Activated naive CD4-positive, alpha-beta T cell treated with anti-CD3 and anti-CD28 coated beads, Interleukin-2, amount 50 U/mL, for 72 hours (primary cell): ENCODE data around the gene UNC5A. TPM values are rescaled to one million over a fixed set of nuclear protein-coding genes. Genes with fewer than 3 reads are reported as not detected.

ENCODE experiments used
- ATAC-seq, 2 donors: fragments of 150-1000 bp; cut with Tn5 transposase; 2 replicates each; pipeline ENCODE4 v1.10.0; 2021; ENCODE audit warnings: mild to moderate bottlenecking in 2 of 2, moderate library complexity in 2 of 2
- DNase-seq, 2 donors: peaks; one replicate each; pipeline ENCODE4 v3.0.0; 2021 to 2022; ENCODE audit warnings: low spot score in 2 of 2
- H3K27ac Mint-ChIP-seq, 2 donors: one replicate each; pipeline ENCODE4 v1.8.0; 2022; ENCODE audit warnings: mild to moderate bottlenecking in 2 of 2, mixed read lengths in 2 of 2
- H3K36me3 Mint-ChIP-seq, 2 donors: one replicate each; pipeline ENCODE4 v1.8.0; 2022; ENCODE audit warnings: mixed read lengths in 2 of 2
- H3K9me3 Mint-ChIP-seq, 2 donors: one replicate each; pipeline ENCODE4 v1.8.0; 2022; ENCODE audit warnings: mixed read lengths in 2 of 2
- total RNA-seq, 2 donors: library from RNA; stranded (reverse); gene quantifications; one replicate each; pipeline ENCODE4 v1.2.3, GENCODE V29; 2022

UNC5A gene
- total RNA-seq, 2 donors from 2014 or later: 0.08 TPM; not detected in 1

- Mint-ChIP-seq H3K9me3 (peaks cover 0 to 5% of the 10 kb centered on the region in 2 donors), H3K27ac (no peak overlapping the region), H3K36me3 (peaks cover 0 to 12% of the 10 kb centered on the region in 2 donors)
- ATAC-seq (no peak), DNase-seq (no peak)
Measured at GRCh38 chr5:176874198-176874780, 63.9 kb downstream of the UNC5A start.

- Mint-ChIP-seq H3K36me3 (peaks cover 0 to 12% of the 10 kb centered on the region in 2 donors), H3K9me3 (peaks cover 0 to 5% of the 10 kb centered on the region in 2 donors), H3K27ac (no peak overlapping the region)
- ATAC-seq: no peak
- no peak for DNase-seq
Measured at GRCh38 chr5:176875014-176875550, 64.7 kb downstream of the UNC5A start.

DNA sequence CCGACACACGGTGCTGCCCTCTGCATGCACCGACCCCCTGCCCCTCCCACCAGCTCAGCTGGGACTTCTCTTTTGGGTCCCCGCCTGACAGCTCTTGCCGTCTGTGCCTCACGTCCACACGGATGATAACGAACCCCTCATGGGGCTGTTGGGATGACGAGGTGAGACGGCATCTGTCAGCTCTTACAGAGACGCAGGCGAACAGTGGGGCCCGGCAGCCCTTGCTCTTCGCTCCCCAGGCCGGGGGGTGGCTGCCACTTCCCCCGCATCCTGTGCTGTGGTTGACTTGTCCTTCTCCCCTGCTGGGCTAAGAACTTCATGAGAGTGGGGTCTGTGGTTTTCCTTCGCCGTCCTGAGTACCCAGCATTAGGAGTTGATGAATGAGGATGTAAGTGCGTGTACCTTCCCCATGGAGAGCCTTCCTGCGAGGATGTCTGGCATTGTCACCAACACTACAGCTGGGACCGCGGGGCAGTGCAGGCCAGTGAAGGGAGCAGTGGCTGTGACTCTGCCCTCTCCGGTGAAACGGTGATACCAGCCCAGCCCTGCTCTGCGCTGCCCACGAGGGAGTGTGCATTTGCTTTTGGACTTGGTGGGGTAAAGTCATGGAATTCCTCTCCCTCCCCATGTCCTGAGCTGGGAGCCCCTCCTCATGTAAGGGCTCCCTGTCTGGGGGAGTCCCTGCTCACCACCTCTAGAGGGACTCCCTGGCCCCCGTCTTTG is 65.6 kb downstream of the UNC5A start:
- Mint-ChIP-seq H3K36me3 (peaks cover 0 to 12% of the 10 kb centered on the region in 2 donors), H3K27ac (peak overlapping the region in 1 of 2 donors; percentile 11), H3K9me3 (peaks cover 0 to 5% of the 10 kb centered on the region in 2 donors)
- peak in 1 of 2 donors; percentile 40 for ATAC-seq
- no peak for DNase-seq

DNA sequence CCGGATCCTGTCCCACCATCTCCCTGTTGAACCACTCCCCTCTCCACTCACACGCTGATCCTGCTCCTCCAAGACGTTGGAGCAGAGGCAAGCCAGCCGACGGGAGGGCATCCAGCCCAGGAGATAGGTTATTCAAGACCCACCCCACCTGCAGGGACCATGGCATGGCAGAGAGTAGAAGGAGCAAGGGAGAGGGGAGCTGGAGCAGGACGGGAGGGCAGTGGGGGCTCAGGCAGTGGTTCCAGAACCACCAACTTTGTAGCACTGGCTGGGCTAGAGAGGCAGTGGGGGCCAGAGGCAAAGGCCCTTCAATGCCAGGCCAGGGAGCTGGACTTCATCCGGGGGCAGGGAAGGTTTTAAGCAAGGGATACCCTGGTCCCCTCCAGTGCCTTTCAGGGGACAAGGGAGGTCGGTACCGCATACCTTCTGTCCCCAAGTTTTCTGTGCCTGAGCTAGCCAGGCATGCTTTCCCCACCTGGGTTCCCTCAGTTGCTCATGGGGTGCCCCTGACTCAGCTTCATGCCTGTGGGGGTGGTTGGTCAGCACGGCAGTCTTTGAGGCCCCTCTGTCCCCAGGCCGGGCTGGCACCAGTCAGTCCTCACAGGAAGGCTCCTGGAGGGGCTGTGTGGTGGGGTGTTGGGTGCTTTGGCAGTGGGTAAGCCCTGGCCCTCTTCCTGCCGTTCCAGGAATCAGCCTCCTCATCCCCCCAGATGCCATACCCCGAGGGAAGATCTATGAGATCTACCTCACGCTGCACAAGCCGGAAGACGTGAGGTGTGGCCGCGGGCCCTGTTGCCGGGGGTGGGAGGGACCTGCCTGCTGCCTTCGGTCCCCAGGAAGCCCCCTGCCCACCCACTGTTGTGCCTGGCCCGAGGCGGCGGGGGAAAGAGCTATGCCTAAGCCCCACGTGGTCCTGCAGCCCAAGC is 66.4 kb downstream of the UNC5A start:
- peaks cover 0 to 5% of the 10 kb centered on the region in 2 donors for H3K9me3 Mint-ChIP-seq

DNA sequence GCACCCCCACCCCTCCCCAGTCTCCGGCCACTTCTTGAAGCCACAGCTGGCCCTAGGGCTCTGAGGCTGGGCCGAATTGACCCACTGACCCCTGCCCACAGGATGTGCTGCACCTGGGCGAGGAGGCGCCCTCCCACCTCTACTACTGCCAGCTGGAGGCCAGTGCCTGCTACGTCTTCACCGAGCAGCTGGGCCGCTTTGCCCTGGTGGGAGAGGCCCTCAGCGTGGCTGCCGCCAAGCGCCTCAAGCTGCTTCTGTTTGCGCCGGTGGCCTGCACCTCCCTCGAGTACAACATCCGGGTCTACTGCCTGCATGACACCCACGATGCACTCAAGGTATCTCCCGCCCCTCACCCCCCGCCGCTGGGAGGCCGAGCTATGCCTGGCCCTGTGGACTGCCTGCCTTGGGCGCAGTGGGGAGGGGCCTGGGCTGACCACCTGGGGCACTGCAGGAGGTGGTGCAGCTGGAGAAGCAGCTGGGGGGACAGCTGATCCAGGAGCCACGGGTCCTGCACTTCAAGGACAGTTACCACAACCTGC is 67.5 kb downstream of the UNC5A start:
- Mint-ChIP-seq H3K36me3 (peaks cover 0 to 12% of the 10 kb centered on the region in 2 donors), H3K27ac (no peak overlapping the region), H3K9me3 (peaks cover 0 to 5% of the 10 kb centered on the region in 2 donors)
- DNase-seq: no peak
- ATAC-seq: no peak

More for the DNA sequence above, 66.4 kb downstream of the UNC5A start:
- Mint-ChIP-seq H3K36me3 (peaks cover 0 to 12% of the 10 kb centered on the region in 2 donors), H3K27ac (no peak overlapping the region)
- ATAC-seq: no peak
- DNase-seq: no peak

GRCh38 chr5:176878463-176878862 is 68.1 kb downstream of the UNC5A start:
- Mint-ChIP-seq H3K27ac (no peak overlapping the region), H3K36me3 (peaks cover 0 to 6% of the 10 kb centered on the region in 2 donors), H3K9me3 (no peaks in the 10 kb centered on the region)
- DNase-seq: no peak
- no peak for ATAC-seq

GRCh38 chr5:176878906-176879662 is 68.7 kb downstream of the UNC5A start:
- H3K27ac Mint-ChIP-seq: no peak overlapping the region
- H3K36me3 Mint-ChIP-seq: peaks cover 0 to under 1% of the 10 kb centered on the region in 2 donors
- DNase-seq (no peak), ATAC-seq (no peak)
- H3K9me3 Mint-ChIP-seq: no peaks in the 10 kb centered on the region

- Mint-ChIP-seq H3K9me3 (no peaks in the 10 kb centered on the region), H3K27ac (no peak overlapping the region), H3K36me3 (no peaks in the 10 kb centered on the region)
- DNase-seq (no peak), ATAC-seq (no peak)
Measured at GRCh38 chr5:176879663-176880361, 69.5 kb downstream of the UNC5A start.

DNA sequence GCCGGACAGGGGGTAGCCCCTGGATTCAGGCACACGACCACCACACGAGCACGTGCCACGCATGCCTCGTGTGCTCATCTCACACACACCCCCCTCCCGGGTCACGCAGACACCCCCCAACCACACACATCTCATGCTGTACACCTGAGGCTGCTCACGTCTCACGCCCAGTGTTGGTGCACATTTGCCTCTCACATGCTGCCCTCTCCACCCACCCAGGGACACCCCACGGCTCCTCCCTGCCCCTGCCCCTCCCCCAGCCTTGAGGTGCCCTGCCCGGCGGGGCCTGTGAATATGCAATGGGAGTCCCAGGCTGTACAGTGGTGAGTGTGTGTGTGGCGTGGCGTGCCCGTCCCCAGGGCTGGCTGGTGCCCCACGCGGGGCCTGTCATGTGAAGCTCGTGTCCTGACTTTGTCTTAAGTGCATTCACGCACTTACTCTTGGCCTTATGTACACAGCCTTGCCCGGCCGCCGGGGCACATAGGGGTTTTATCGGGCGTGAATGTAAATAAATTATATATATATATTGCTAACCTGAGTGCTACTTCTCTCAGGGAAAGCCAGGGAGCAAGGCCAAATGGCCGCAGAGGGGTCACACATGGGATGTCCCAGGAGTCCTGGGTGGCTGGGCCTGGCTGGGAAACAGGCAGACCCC is 70.1 kb downstream of the UNC5A start:
- Mint-ChIP-seq H3K36me3 (no peaks in the 10 kb centered on the region), H3K9me3 (no peaks in the 10 kb centered on the region)
- DNase-seq: no peak

GRCh38 chr5:176881021-176881749 is 70.8 kb downstream of the UNC5A start:
- ATAC-seq: no peak
- Mint-ChIP-seq H3K27ac (no peak overlapping the region), H3K9me3 (no peaks in the 10 kb centered on the region), H3K36me3 (no peaks in the 10 kb centered on the region)
- no peak for DNase-seq

More for the DNA sequence above, 70.1 kb downstream of the UNC5A start:
- no peak for ATAC-seq
- H3K27ac Mint-ChIP-seq: no peak overlapping the region

DNA sequence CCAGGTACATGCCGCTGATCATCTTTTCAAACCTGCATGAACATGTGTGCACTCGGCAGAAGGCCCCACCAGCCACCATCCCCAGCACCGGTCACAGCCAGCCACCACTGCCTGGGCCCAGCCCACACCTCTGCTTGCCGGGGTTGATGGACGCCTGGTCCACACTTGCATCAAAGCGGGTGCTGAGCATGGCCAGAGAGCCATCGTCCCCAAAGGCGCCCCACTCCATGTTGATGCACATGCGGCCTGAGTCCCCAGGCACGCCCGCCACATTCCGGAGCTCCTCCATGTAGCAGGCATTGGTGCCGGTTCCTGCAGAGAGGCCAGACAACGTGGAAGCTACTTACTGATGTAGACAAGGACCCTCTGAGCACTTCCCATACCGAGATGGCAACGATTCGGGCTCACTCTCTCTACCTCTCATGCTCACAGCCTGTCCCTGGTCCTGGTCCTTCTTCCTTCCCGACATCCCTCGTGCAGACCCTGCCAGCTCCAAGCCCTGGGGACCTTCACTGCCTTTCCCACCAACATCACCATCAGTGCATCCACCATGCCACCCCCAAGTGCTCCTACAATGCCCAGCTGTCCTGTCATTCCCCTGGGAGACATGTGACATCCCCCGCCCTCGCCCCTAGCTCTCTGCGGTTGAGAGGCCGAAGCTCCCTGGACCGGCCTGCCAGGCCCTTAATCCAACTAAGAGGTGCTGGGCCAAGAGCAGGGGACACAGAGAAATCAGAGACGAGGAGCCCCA is 71.6 kb downstream of the UNC5A start:
- Mint-ChIP-seq H3K36me3 (no peaks in the 10 kb centered on the region), H3K9me3 (no peaks in the 10 kb centered on the region), H3K27ac (no peak overlapping the region)
- DNase-seq: no peak
- no peak for ATAC-seq

- H3K27ac Mint-ChIP-seq: no peak overlapping the region
Measured at GRCh38 chr5:176882567-176882903, 72.2 kb downstream of the UNC5A start.

DNA sequence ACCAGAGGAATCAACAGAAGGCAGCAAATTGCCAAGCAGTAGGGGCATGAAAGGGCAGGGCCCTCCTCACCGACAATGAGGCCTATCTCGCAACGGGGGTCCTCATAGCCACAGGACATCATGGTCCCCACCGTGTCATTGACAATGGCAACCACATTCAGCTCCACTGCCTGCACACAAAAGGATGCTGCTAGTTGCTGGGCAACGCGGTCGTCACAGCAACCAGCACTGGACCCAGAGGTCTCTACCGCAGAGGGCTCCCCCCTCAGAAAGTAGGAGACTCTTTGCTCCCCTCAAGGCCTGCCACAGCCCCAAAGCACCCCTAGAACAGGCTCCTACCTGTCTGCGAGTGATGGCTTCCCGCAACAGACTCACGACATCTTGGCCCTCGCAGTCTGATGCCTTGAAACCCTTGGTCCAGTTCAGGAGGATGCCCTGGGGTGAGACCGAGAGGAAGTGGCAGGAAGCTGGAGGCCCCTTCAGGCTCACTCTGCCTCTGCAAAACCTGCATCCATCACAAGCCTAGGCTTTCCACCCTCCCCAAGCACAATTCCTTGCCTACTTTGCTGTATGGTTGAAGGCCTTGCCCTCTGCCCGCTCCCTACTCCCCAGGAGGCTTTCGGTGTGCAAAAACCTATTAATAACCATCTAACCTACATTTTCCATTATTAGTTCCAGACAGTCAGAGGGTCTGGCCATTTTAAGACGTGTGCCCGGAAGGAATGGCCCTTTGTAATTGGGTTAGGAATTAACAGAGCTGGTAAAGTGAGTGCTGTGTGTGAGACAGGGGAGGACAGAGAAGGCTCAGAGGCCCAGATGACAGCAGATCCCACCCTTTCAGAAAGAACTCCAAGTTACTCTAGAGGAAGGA is 73.6 kb downstream of the UNC5A start:
- ATAC-seq (no peak), DNase-seq (no peak)
- H3K9me3 Mint-ChIP-seq: no peaks in the 10 kb centered on the region
- no peaks in the 10 kb centered on the region for H3K36me3 Mint-ChIP-seq
- H3K27ac Mint-ChIP-seq: no peak overlapping the region

More at GRCh38 chr5:176882567-176882903, 72.2 kb downstream of the UNC5A start:
- DNase-seq (no peak), ATAC-seq (no peak)
- Mint-ChIP-seq H3K36me3 (no peaks in the 10 kb centered on the region), H3K9me3 (no peaks in the 10 kb centered on the region)
